ENCODE data around the gene ABHD17C.

Gene ABHD17C

DNA sequence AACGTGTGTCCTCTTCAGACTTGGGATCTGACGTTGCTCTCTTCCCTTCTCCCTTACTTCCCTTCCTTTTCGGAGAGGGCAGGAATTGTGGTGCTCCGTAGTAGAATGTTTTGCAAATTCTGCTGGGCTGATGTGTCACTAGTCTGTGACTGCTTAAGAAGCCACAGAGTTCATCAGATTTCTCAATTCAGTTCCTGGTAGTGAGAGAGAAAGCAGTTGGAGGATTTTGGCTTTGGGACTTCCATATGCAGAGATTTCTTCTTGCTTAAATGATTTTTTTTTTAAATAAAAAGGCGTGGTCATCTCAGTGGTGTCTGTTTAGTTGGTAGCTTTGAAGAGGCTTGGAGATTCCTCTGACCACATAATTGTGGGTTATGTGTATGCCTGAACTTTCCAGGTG is 94.2 kb downstream of the ABHD17C start:
- DNase-seq (ENCODE audit: low read depth): no peak
- TF ChIP-seq, protein P1, sequence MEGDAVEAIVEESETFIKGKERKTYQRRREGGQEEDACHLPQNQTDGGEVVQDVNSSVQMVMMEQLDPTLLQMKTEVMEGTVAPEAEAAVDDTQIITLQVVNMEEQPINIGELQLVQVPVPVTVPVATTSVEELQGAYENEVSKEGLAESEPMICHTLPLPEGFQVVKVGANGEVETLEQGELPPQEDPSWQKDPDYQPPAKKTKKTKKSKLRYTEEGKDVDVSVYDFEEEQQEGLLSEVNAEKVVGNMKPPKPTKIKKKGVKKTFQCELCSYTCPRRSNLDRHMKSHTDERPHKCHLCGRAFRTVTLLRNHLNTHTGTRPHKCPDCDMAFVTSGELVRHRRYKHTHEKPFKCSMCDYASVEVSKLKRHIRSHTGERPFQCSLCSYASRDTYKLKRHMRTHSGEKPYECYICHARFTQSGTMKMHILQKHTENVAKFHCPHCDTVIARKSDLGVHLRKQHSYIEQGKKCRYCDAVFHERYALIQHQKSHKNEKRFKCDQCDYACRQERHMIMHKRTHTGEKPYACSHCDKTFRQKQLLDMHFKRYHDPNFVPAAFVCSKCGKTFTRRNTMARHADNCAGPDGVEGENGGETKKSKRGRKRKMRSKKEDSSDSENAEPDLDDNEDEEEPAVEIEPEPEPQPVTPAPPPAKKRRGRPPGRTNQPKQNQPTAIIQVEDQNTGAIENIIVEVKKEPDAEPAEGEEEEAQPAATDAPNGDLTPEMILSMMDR (IDR thresholded peaks at IDR 0.05; ENCODE audit: control insufficient read depth, extremely low read depth, insufficient read depth): no peak
- H3K4me3 ChIP-seq (ENCODE audit: low read depth, low read length): no peak overlapping the region

- H3K4me3 ChIP-seq (ENCODE audit: low read depth, low read length): no peak overlapping the region
- TF ChIP-seq, protein P1 (IDR thresholded peaks at IDR 0.05; ENCODE audit: control insufficient read depth, extremely low read depth, insufficient read depth): no peak
- DNase-seq (ENCODE audit: low read depth): no peak
These were observed 94.7 kb downstream of the ABHD17C start for GRCh38 chr15:80789796-80790195.

GRCh38 chr15:80790236-80790635 is 95.1 kb downstream of the ABHD17C start:
- DNase-seq (ENCODE audit: low read depth): no peak

DNA sequence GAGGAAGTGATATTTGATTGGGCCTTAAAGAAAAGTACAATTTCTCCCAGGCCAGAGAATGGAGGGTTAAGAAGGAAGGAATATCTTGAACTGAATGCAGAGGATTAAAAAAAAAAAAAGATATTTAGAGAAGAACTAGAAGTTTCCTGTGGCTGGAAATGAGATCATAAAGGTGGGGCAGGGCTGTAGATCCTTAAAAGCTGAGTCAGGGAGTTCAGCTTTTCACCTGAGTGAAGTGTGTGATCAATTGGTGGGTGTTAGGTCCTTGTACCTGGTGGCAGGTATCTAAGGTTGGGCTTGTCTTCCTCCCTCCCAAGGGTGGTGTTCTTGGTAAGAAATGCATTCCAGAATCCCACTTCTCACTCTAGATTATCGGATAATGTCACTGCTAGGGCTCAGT is 95.9 kb downstream of the ABHD17C start:
- TF ChIP-seq, protein P1 (IDR thresholded peaks at IDR 0.05; ENCODE audit: control insufficient read depth, extremely low read depth, insufficient read depth): no peak
- H3K4me3 ChIP-seq (ENCODE audit: low read depth, low read length): no peak overlapping the region
- DNase-seq (ENCODE audit: low read depth): no peak

More at GRCh38 chr15:80790236-80790635, 95.1 kb downstream of the ABHD17C start:
- H3K4me3 ChIP-seq (ENCODE audit: low read depth, low read length): no peak overlapping the region
- TF ChIP-seq, protein P1 (IDR thresholded peaks at IDR 0.05; ENCODE audit: control insufficient read depth, extremely low read depth, insufficient read depth): no peak

- no peak overlapping the region for H3K4me3 ChIP-seq (ENCODE audit: low read depth, low read length)
- DNase-seq (ENCODE audit: low read depth): no peak
- TF ChIP-seq, protein P1 (IDR thresholded peaks at IDR 0.05; ENCODE audit: control insufficient read depth, extremely low read depth, insufficient read depth): no peak
These were observed 101.3 kb downstream of the ABHD17C start for GRCh38 chr15:80796407-80796806.

DNA sequence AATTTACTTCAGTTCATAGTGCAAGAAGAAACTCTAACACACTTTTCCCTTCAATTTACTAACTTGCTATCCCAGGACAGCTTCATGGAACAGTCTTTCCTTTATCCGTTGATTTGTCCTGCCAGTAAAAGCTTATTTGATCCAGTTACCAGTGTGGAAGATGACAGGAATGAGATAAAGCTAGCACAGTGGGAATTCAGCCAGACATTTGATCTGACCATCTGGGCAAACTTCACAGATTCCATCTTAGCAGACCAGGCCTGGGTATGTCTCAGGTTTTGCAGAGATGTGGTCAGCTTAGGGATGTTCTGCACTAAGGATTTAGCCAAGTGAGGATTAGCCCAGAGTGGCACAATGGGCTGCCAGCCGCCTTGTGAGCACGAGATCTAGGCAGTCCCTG is 103.8 kb downstream of the ABHD17C start:
- TF ChIP-seq, protein P1 (IDR thresholded peaks at IDR 0.05; ENCODE audit: control insufficient read depth, extremely low read depth, insufficient read depth): no peak
- H3K4me3 ChIP-seq (ENCODE audit: low read depth, low read length): no peak overlapping the region
- no peak for DNase-seq (ENCODE audit: low read depth)

DNA sequence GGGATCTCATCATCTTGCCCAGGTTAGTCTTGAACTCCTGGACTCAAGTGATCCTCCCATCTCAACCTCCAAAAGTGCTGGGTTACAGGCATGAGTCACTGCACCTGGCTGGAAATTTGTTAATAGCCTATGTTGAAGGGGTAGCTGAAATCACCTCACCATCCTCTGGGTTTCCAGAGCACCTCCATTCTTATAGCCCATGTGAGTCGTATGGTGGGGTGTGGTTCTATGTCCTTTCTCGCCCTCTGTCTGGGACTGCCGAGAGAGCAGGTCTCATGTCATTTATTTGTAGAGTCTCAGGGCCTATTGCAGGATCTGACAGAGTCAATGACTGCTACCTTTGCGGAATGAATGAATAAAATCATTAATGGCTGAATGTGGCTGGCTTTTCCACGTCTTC is 105.0 kb downstream of the ABHD17C start:
- H3K4me3 ChIP-seq (ENCODE audit: low read depth, low read length): no peak overlapping the region
- TF ChIP-seq, protein P1 (IDR thresholded peaks at IDR 0.05; ENCODE audit: control insufficient read depth, extremely low read depth, insufficient read depth): no peak
- DNase-seq (ENCODE audit: low read depth): no peak

All from LNCaP clone FGC (cell line).